ENCODE measurements around the gene DNAH2. TPM values are rescaled to one million over a fixed set of nuclear protein-coding genes. Genes with fewer than 3 reads are reported as not detected.

The DNAH2 gene
- total and polyA plus RNA-seq, 2 experiments from 2014 or later: 0.38 TPM; not detected in 1

DNA sequence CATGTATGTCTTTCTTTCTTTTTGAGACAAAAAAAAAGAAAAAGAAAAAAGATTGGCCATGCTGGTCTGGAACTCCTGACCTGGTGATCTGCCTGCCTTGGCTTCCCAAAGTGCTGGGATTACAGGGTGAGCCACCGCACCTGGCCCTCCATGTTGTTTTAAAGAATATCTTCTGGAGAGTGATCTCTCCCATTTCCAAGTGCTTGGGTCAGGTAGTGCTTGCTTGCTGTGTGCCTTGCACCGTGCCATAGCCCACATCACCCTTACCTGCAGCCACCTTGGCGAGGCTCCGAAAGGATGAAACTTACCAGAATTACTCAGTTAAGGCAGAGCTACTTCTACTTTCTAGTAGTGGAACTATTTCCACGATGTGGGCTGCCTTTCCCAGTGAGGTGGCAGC, 97.4 kb downstream of the DNAH2 start:
- H3K36me3 Mint-ChIP-seq (ENCODE audit: low read depth): no peaks in the 10 kb centered on the region; the same call in 2 of the 3 replicates
- DNase-seq (ENCODE audit: low spot score): no peak
- H3K4me1 Mint-ChIP-seq: no peaks in the 10 kb centered on the region; the same call in 2 of the 3 replicates
- no peak overlapping the region for H3K27ac ChIP-seq (ENCODE audit: low read depth)
- H2AFZ ChIP-seq: no peak overlapping the region
- no peak for TF ChIP-seq ZNF114 (CRISPR knock-in tag; IDR thresholded peaks at IDR 0.05)
- TF ChIP-seq, protein P1, sequence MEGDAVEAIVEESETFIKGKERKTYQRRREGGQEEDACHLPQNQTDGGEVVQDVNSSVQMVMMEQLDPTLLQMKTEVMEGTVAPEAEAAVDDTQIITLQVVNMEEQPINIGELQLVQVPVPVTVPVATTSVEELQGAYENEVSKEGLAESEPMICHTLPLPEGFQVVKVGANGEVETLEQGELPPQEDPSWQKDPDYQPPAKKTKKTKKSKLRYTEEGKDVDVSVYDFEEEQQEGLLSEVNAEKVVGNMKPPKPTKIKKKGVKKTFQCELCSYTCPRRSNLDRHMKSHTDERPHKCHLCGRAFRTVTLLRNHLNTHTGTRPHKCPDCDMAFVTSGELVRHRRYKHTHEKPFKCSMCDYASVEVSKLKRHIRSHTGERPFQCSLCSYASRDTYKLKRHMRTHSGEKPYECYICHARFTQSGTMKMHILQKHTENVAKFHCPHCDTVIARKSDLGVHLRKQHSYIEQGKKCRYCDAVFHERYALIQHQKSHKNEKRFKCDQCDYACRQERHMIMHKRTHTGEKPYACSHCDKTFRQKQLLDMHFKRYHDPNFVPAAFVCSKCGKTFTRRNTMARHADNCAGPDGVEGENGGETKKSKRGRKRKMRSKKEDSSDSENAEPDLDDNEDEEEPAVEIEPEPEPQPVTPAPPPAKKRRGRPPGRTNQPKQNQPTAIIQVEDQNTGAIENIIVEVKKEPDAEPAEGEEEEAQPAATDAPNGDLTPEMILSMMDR (conservative IDR thresholded peaks at IDR 0.05; ENCODE audit: low read depth in 2 of 2): no peak
- TF ChIP-seq EZH2 (IDR thresholded peaks at IDR 0.05; ENCODE audit: low read depth, unreplicated experiment): no peak
- TF ChIP-seq STAT1 (IDR thresholded peaks at IDR 0.05; ENCODE audit: unreplicated experiment): no peak
- TF ChIP-seq EZH2phosphoT487 (IDR thresholded peaks at IDR 0.05; ENCODE audit: unreplicated experiment): no peak
- TF ChIP-seq ZNF331 (CRISPR knock-in tag; IDR thresholded peaks at IDR 0.05; ENCODE audit: low read depth): no peak
- TF ChIP-seq, protein P2, sequence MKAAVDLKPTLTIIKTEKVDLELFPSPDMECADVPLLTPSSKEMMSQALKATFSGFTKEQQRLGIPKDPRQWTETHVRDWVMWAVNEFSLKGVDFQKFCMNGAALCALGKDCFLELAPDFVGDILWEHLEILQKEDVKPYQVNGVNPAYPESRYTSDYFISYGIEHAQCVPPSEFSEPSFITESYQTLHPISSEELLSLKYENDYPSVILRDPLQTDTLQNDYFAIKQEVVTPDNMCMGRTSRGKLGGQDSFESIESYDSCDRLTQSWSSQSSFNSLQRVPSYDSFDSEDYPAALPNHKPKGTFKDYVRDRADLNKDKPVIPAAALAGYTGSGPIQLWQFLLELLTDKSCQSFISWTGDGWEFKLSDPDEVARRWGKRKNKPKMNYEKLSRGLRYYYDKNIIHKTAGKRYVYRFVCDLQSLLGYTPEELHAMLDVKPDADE (IDR thresholded peaks at IDR 0.05): no peak
- no peak for TF ChIP-seq POLR2AphosphoS5 (IDR thresholded peaks at IDR 0.05; ENCODE audit: low read depth)
- TF ChIP-seq, protein P3, sequence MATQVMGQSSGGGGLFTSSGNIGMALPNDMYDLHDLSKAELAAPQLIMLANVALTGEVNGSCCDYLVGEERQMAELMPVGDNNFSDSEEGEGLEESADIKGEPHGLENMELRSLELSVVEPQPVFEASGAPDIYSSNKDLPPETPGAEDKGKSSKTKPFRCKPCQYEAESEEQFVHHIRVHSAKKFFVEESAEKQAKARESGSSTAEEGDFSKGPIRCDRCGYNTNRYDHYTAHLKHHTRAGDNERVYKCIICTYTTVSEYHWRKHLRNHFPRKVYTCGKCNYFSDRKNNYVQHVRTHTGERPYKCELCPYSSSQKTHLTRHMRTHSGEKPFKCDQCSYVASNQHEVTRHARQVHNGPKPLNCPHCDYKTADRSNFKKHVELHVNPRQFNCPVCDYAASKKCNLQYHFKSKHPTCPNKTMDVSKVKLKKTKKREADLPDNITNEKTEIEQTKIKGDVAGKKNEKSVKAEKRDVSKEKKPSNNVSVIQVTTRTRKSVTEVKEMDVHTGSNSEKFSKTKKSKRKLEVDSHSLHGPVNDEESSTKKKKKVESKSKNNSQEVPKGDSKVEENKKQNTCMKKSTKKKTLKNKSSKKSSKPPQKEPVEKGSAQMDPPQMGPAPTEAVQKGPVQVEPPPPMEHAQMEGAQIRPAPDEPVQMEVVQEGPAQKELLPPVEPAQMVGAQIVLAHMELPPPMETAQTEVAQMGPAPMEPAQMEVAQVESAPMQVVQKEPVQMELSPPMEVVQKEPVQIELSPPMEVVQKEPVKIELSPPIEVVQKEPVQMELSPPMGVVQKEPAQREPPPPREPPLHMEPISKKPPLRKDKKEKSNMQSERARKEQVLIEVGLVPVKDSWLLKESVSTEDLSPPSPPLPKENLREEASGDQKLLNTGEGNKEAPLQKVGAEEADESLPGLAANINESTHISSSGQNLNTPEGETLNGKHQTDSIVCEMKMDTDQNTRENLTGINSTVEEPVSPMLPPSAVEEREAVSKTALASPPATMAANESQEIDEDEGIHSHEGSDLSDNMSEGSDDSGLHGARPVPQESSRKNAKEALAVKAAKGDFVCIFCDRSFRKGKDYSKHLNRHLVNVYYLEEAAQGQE (IDR thresholded peaks at IDR 0.05; ENCODE audit: unreplicated experiment): no peak
- no peak for TF ChIP-seq JUNB (IDR thresholded peaks at IDR 0.05; ENCODE audit: unreplicated experiment)
- no peak for TF ChIP-seq CREB1 (CRISPR knock-in tag; IDR thresholded peaks at IDR 0.05; ENCODE audit: low read depth)
- TF ChIP-seq, protein P4, sequence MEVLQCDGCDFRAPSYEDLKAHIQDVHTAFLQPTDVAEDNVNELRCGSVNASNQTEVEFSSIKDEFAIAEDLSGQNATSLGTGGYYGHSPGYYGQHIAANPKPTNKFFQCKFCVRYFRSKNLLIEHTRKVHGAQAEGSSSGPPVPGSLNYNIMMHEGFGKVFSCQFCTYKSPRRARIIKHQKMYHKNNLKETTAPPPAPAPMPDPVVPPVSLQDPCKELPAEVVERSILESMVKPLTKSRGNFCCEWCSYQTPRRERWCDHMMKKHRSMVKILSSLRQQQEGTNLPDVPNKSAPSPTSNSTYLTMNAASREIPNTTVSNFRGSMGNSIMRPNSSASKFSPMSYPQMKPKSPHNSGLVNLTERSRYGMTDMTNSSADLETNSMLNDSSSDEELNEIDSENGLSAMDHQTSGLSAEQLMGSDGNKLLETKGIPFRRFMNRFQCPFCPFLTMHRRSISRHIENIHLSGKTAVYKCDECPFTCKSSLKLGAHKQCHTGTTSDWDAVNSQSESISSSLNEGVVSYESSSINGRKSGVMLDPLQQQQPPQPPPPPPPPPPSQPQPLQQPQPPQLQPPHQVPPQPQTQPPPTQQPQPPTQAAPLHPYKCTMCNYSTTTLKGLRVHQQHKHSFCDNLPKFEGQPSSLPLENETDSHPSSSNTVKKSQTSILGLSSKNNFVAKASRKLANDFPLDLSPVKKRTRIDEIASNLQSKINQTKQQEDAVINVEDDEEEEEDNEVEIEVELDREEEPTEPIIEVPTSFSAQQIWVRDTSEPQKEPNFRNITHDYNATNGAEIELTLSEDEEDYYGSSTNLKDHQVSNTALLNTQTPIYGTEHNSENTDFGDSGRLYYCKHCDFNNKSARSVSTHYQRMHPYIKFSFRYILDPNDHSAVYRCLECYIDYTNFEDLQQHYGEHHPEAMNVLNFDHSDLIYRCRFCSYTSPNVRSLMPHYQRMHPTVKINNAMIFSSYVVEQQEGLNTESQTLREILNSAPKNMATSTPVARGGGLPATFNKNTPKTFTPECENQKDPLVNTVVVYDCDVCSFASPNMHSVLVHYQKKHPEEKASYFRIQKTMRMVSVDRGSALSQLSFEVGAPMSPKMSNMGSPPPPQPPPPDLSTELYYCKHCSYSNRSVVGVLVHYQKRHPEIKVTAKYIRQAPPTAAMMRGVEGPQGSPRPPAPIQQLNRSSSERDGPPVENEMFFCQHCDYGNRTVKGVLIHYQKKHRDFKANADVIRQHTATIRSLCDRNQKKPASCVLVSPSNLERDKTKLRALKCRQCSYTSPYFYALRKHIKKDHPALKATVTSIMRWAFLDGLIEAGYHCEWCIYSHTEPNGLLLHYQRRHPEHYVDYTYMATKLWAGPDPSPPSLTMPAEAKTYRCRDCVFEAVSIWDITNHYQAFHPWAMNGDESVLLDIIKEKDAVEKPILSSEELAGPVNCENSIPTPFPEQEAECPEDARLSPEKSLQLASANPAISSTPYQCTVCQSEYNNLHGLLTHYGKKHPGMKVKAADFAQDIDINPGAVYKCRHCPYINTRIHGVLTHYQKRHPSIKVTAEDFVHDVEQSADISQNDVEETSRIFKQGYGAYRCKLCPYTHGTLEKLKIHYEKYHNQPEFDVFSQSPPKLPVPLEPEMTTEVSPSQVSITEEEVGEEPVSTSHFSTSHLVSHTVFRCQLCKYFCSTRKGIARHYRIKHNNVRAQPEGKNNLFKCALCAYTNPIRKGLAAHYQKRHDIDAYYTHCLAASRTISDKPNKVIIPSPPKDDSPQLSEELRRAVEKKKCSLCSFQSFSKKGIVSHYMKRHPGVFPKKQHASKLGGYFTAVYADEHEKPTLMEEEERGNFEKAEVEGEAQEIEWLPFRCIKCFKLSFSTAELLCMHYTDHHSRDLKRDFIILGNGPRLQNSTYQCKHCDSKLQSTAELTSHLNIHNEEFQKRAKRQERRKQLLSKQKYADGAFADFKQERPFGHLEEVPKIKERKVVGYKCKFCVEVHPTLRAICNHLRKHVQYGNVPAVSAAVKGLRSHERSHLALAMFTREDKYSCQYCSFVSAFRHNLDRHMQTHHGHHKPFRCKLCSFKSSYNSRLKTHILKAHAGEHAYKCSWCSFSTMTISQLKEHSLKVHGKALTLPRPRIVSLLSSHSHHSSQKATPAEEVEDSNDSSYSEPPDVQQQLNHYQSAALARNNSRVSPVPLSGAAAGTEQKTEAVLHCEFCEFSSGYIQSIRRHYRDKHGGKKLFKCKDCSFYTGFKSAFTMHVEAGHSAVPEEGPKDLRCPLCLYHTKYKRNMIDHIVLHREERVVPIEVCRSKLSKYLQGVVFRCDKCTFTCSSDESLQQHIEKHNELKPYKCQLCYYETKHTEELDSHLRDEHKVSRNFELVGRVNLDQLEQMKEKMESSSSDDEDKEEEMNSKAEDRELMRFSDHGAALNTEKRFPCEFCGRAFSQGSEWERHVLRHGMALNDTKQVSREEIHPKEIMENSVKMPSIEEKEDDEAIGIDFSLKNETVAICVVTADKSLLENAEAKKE (CRISPR knock-in tag; IDR thresholded peaks at IDR 0.05): no peak
- no peak for TF ChIP-seq NANOG (IDR thresholded peaks at IDR 0.05; ENCODE audit: borderline replicate concordance)
- H3K36me3 ChIP-seq (ENCODE audit: insufficient read depth): no peaks in the 10 kb centered on the region
- no peaks in the 10 kb centered on the region for H3K9me3 Mint-ChIP-seq
- peaks cover 14% of the 10 kb centered on the region for H3K27me3 Mint-ChIP-seq (ENCODE audit: insufficient read depth, low read depth, poor library complexity)
- H3F3A ChIP-seq (replicated peaks; ENCODE audit: low read depth): no peaks in the 10 kb centered on the region
- H3K79me2 ChIP-seq (replicated peaks; ENCODE audit: insufficient read depth): no peaks in the 10 kb centered on the region
- ATAC-seq: no peak
- no peak overlapping the region for H3K27ac Mint-ChIP-seq
- H3K4me1 ChIP-seq (ENCODE audit: insufficient read depth): no peaks in the 10 kb centered on the region
- H3K4me3 ChIP-seq: no peak overlapping the region
- no peak overlapping the region for H3K4me3 Mint-ChIP-seq
- H3K27me3 ChIP-seq (ENCODE audit: insufficient read depth): no peaks in the 10 kb centered on the region
- H3K9me2 ChIP-seq (ENCODE audit: insufficient read depth): no peaks in the 10 kb centered on the region
- no peaks in the 10 kb centered on the region for H4K20me1 ChIP-seq (replicated peaks; ENCODE audit: insufficient read depth)
- H3K4me2 ChIP-seq: no peak overlapping the region

Measured in GM23338 (cell line).